GM12864 (cell line): ENCODE results near the gene EIPR1.

Experiments used
- DNase-seq: peaks from one replicate; pipeline ENCODE4 v3.0.0-alpha.2; 2011; ENCODE audit warnings: low read depth
- H3K4me3 ChIP-seq: 2 replicates; pipeline ENCODE4 v1.5.1; 2011; ENCODE audit warnings: mild to moderate bottlenecking, low read depth, low read length, control low read depth
- CTCF ChIP-seq: IDR thresholded peaks from 2 replicates; pipeline ENCODE4 v1.5.1; 2011; ENCODE audit warnings: low read depth, mild to moderate bottlenecking, moderate library complexity, low read length, control low read depth, inconsistent platforms; ENCODE audit errors: missing control alignments

EIPR1 gene

DNA sequence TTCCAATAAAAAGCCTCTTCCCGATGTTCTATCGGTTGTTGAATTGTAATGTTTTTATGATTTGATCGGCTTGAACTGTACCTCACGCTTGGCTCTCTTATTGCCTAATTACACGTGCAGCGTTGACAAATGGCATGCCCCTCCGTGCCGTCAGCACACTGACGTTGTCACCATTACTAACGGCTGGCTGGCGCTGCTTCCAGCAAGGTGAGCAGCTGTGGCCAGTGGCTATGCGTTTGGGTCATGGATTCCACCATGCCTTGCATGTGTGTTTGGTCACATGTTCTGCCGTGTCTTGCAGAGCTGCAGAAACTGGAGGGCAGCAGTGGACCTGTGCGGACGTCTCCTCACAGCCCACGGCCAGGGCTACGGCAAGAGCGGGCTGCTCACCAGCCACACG, 44.0 kb upstream of the EIPR1 start:
- no peak overlapping the region for H3K4me3 ChIP-seq
- no peak for DNase-seq
- no peak for TF ChIP-seq CTCF

- no peak overlapping the region for H3K4me3 ChIP-seq
- no peak for TF ChIP-seq CTCF
- DNase-seq, result no peak
Measured at GRCh38 chr2:3420769-3421397, 43.3 kb upstream of the EIPR1 start.

- DNase-seq, result no peak
- TF ChIP-seq CTCF, result no peak
Measured at GRCh38 chr2:3420076-3420768, 42.6 kb upstream of the EIPR1 start.

DNA sequence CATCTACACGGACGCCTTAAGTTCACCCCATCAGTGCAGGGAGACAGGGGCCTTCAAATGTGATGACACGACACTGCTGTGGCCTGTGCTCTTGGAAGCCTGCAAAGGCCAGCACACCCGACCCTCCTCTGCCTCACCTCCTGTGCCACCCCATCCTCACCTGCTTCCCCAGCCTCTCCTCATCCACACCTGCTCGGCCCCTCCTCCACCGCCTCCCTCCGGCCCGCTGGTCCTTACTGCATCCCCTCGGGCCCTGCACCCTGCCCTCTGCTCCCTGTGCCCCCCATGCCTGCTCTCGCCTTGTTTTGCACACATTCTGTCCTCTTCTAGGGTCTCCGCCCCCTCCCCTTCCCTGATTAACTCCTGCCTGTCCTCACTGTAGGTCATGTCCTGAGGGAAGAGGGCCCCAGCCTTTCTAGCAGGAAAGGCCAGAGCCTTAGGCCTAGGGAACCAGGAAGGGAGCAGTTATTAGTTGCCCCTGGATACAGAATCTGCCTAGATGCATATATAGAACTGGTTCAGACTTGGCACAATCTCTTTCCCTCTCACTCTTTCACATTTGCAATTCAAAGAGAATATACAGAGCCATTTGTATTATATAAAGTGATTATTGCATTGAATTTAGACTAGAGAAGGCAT, 41.3 kb upstream of the EIPR1 start:
- no peak for DNase-seq
- H3K4me3 ChIP-seq, result no peak overlapping the region
- TF ChIP-seq CTCF, result no peak

More at GRCh38 chr2:3420076-3420768, 42.6 kb upstream of the EIPR1 start:
- H3K4me3 ChIP-seq, result no peak overlapping the region

GRCh38 chr2:3414133-3414860, 36.7 kb upstream of the EIPR1 start:
- no peak for DNase-seq
- TF ChIP-seq CTCF, result no peak
- H3K4me3 ChIP-seq, result no peak overlapping the region

GRCh38 chr2:3413697-3414096, 36.1 kb upstream of the EIPR1 start:
- no peak for TF ChIP-seq CTCF
- no peak for DNase-seq
- no peak overlapping the region for H3K4me3 ChIP-seq
